ENCODE measurements around the gene DHRS2. TPM values are rescaled to one million over a fixed set of nuclear protein-coding genes. Genes with fewer than 3 reads are reported as not detected.

DHRS2 gene, protein sequence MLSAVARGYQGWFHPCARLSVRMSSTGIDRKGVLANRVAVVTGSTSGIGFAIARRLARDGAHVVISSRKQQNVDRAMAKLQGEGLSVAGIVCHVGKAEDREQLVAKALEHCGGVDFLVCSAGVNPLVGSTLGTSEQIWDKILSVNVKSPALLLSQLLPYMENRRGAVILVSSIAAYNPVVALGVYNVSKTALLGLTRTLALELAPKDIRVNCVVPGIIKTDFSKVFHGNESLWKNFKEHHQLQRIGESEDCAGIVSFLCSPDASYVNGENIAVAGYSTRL
- 0.13 and 0.16 TPM in 2 replicates for total RNA-seq

DNA sequence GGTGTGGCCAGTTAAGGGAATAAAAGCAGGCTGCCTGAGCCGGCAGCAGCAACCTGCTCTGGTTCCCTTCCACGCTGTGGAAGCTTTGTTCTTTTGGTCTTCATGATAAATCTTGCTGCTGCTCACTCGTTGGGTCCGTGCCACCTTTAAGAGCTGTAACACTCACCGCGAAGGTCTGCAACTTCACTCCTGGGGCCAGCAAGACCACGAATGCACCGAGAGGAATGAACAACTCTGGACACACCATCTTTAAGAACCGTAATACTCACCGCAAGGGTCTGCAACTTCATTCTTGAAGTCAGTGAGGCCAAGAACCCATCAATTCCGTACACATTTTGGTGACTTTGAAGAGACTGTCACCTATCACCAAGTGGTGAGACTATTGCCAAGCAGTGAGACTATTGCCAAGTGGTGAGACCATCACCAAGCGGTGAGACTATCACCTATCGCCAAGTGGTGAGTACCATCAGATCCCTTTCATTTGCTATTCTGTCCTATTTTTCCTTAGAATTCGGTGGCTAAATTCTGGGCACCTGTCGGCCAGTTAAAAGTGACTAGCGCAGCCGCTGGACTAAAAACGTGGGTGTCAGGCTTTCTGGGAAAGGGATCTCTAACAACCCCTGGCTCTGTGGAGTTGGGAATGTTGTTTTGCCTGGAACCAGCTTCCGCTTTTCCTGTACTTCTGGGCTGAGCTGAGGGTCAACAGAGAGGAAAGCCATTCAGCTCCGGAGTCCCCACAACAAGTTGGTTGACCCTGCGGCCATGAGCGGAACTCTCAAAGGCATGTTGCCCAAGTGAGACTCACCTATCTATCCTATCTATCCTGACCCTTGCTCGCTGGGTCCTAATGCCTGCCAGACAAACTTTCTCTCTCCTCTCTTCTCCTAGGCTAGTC, at the start of gene DHRS2:
TSS of gene DHRS2 (plus strand) at position 48 of the 895 bp plus-strand sequence. CDS start 2,501 bp downstream, outside the sequence.

Other genes with a start within 250 kb of the DHRS2 start
- gene MYH6, start 228.1 kb upstream of the DHRS2 start, total RNA-seq: not detected in 2 replicates
- not detected in 2 replicates for gene MYH7, start 200.7 kb upstream of the DHRS2 start, total RNA-seq
- gene NGDN, start 166.7 kb upstream of the DHRS2 start, total RNA-seq: 39.0 and 49.9 TPM in 2 replicates
- gene ZFHX2, start 84.6 kb upstream of the DHRS2 start, total RNA-seq: under 0.01 and 1.0 TPM in 2 replicates
- 3.7 and 8.9 TPM in 2 replicates for gene THTPA, start 80.1 kb upstream of the DHRS2 start, total RNA-seq
- 13.6 and 32.0 TPM in 2 replicates for gene AP1G2, start 68.6 kb upstream of the DHRS2 start, total RNA-seq
- gene JPH4, start 57.6 kb upstream of the DHRS2 start, total RNA-seq: under 0.01 TPM in 1 of 2 replicates, not detected in the other

Measured in bladder microvascular endothelial cell (primary cell).